ENCODE data around the gene SPACDR. TPM values are rescaled to one million over a fixed set of nuclear protein-coding genes. Genes with fewer than 3 reads are reported as not detected.

The SPACDR gene
- total and polyA plus RNA-seq, 9 of the 15 experiments (the other 6 are each of a cell fraction or from before 2014, with no cell fraction given), result 0.07 to 0.55 (median 0.14) TPM; not detected in 1

DNA sequence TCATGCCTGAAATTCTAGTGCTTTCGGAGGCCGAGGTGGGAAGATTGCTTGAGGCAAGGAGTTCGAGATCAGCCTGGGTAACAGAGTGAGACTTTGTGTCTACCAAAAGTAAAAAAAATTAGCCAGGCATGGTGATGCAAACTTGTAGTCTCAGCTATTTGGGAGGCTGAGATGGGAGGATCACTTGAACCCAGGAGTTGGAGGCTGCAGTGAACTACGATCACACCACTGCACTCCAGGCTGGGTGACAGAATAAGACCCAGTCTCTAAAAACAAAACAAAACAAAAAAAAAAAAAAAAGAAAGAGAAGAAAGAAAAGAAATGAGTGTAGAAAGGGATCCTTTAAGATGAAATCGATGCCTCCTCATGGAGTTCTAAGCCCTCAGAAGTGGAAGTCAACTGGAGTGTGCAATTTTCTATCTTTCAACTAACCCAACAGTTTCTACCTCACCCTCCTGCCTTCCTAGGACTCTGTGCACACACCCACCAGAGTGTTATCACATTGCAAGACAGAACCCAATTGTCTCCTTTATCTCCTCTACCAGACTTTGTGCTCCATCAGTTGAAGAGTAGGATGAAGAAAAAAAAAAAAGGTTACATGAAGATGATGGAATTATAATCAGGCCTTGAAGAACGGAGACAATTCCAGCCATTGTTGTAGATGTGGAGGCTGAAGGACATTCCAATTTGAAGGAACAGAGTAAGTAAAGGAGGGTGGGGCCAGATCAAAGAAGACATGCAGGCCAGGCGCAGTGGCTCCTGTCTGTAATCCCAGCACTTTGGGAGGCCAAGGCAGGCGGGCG lies 46.6 kb upstream of the SPACDR start (continued):
- TF ChIP-seq SP2 (IDR thresholded peaks at IDR 0.05; ENCODE audit: extremely low read depth, low read depth, low read length, poor library complexity, severe bottlenecking) (no peak), ZEB2 (IDR thresholded peaks at IDR 0.05) (peak; percentile 88; the same call in 1 of the 2 replicates), SOX6 (IDR thresholded peaks at IDR 0.05) (peak; percentile 99), MAFF (IDR thresholded peaks at IDR 0.05; ENCODE audit: low read length) (no peak), HEY1 (CRISPR knock-in tag; IDR thresholded peaks at IDR 0.05; ENCODE audit: borderline replicate concordance) (no peak), ZNF3 (CRISPR knock-in tag; IDR thresholded peaks at IDR 0.05) (no peak), MEIS2 (IDR thresholded peaks at IDR 0.05; ENCODE audit: partially characterized antibody) (peak; percentile 52), TGIF2 (CRISPR knock-in tag; IDR thresholded peaks at IDR 0.05) (no peak), SREBF2 (CRISPR knock-in tag; IDR thresholded peaks at IDR 0.05) (no peak), HSF4 (CRISPR knock-in tag; IDR thresholded peaks at IDR 0.05; ENCODE audit: borderline replicate concordance) (no peak), ZSCAN29 (IDR thresholded peaks at IDR 0.05) (no peak)
- TF ChIP-seq, protein P1, sequence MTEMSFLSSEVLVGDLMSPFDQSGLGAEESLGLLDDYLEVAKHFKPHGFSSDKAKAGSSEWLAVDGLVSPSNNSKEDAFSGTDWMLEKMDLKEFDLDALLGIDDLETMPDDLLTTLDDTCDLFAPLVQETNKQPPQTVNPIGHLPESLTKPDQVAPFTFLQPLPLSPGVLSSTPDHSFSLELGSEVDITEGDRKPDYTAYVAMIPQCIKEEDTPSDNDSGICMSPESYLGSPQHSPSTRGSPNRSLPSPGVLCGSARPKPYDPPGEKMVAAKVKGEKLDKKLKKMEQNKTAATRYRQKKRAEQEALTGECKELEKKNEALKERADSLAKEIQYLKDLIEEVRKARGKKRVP (CRISPR knock-in tag; IDR thresholded peaks at IDR 0.05), result no peak
- TF ChIP-seq, protein P2, sequence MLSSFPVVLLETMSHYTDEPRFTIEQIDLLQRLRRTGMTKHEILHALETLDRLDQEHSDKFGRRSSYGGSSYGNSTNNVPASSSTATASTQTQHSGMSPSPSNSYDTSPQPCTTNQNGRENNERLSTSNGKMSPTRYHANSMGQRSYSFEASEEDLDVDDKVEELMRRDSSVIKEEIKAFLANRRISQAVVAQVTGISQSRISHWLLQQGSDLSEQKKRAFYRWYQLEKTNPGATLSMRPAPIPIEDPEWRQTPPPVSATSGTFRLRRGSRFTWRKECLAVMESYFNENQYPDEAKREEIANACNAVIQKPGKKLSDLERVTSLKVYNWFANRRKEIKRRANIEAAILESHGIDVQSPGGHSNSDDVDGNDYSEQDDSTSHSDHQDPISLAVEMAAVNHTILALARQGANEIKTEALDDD (IDR thresholded peaks at IDR 0.05), result peak; percentile 79; the same call in 1 of the 2 replicates
- TF ChIP-seq, protein P3, sequence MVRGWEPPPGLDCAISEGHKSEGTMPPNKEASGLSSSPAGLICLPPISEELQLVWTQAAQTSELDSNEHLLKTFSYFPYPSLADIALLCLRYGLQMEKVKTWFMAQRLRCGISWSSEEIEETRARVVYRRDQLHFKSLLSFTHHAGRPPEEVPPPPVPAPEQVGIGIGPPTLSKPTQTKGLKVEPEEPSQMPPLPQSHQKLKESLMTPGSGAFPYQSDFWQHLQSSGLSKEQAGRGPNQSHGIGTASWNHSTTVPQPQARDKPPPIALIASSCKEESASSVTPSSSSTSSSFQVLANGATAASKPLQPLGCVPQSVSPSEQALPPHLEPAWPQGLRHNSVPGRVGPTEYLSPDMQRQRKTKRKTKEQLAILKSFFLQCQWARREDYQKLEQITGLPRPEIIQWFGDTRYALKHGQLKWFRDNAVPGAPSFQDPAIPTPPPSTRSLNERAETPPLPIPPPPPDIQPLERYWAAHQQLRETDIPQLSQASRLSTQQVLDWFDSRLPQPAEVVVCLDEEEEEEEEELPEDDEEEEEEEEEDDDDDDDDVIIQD (CRISPR knock-in tag; IDR thresholded peaks at IDR 0.05), result no peak
- TF ChIP-seq, protein P4, sequence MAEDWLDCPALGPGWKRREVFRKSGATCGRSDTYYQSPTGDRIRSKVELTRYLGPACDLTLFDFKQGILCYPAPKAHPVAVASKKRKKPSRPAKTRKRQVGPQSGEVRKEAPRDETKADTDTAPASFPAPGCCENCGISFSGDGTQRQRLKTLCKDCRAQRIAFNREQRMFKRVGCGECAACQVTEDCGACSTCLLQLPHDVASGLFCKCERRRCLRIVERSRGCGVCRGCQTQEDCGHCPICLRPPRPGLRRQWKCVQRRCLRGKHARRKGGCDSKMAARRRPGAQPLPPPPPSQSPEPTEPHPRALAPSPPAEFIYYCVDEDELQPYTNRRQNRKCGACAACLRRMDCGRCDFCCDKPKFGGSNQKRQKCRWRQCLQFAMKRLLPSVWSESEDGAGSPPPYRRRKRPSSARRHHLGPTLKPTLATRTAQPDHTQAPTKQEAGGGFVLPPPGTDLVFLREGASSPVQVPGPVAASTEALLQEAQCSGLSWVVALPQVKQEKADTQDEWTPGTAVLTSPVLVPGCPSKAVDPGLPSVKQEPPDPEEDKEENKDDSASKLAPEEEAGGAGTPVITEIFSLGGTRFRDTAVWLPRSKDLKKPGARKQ (CRISPR knock-in tag; IDR thresholded peaks at IDR 0.05), result no peak
- TF ChIP-seq, protein P5, sequence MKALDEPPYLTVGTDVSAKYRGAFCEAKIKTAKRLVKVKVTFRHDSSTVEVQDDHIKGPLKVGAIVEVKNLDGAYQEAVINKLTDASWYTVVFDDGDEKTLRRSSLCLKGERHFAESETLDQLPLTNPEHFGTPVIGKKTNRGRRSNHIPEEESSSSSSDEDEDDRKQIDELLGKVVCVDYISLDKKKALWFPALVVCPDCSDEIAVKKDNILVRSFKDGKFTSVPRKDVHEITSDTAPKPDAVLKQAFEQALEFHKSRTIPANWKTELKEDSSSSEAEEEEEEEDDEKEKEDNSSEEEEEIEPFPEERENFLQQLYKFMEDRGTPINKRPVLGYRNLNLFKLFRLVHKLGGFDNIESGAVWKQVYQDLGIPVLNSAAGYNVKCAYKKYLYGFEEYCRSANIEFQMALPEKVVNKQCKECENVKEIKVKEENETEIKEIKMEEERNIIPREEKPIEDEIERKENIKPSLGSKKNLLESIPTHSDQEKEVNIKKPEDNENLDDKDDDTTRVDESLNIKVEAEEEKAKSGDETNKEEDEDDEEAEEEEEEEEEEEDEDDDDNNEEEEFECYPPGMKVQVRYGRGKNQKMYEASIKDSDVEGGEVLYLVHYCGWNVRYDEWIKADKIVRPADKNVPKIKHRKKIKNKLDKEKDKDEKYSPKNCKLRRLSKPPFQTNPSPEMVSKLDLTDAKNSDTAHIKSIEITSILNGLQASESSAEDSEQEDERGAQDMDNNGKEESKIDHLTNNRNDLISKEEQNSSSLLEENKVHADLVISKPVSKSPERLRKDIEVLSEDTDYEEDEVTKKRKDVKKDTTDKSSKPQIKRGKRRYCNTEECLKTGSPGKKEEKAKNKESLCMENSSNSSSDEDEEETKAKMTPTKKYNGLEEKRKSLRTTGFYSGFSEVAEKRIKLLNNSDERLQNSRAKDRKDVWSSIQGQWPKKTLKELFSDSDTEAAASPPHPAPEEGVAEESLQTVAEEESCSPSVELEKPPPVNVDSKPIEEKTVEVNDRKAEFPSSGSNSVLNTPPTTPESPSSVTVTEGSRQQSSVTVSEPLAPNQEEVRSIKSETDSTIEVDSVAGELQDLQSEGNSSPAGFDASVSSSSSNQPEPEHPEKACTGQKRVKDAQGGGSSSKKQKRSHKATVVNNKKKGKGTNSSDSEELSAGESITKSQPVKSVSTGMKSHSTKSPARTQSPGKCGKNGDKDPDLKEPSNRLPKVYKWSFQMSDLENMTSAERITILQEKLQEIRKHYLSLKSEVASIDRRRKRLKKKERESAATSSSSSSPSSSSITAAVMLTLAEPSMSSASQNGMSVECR (CRISPR knock-in tag; IDR thresholded peaks at IDR 0.05), result no peak

Measured in K562 (cell line).